LoVo (cell line): ENCODE data around the gene RAD51B.
"Not testable (repeated sequence)": the region's sequence is repeated elsewhere in the genome, so short reads cannot be mapped to it uniquely, and the experiment has no call there.

ENCODE experiments used
- DNase-seq: peaks from one replicate; pipeline ENCODE4 v3.0.0-alpha.2; 2016; ENCODE audit warnings: low spot score

Gene RAD51B

GRCh38 chr14:68112442-68112841 is 292.9 kb downstream of the RAD51B start:
- DNase-seq, result no peak

GRCh38 chr14:68113343-68113930 is 293.9 kb downstream of the RAD51B start:
- no peak for DNase-seq

GRCh38 chr14:68115952-68116351 is 296.4 kb downstream of the RAD51B start:
- not testable (repeated sequence) for DNase-seq

- DNase-seq, result no peak
Measured at GRCh38 chr14:68122651-68123050, 303.1 kb downstream of the RAD51B start.

GRCh38 chr14:68124050-68124449 is 304.5 kb downstream of the RAD51B start:
- no peak for DNase-seq

- no peak for DNase-seq
Measured at GRCh38 chr14:68124979-68125731, 305.6 kb downstream of the RAD51B start.

GRCh38 chr14:68127166-68127565 is 307.6 kb downstream of the RAD51B start:
- no peak for DNase-seq

- no peak for DNase-seq
Measured at GRCh38 chr14:68131907-68132306, 312.3 kb downstream of the RAD51B start.

GRCh38 chr14:68132563-68133121 is 313.1 kb downstream of the RAD51B start:
- DNase-seq, result no peak

- no peak for DNase-seq
Measured at GRCh38 chr14:68133856-68134255, 314.3 kb downstream of the RAD51B start.

GRCh38 chr14:68135028-68135427 is 315.4 kb downstream of the RAD51B start:
- no peak for DNase-seq

GRCh38 chr14:68135566-68135965 is 316.0 kb downstream of the RAD51B start:
- DNase-seq, result no peak

GRCh38 chr14:68137704-68138619 is 318.4 kb downstream of the RAD51B start:
- DNase-seq, result peak; percentile 84

GRCh38 chr14:68139431-68140075 is 320.0 kb downstream of the RAD51B start:
- no peak for DNase-seq

- peak; percentile 93 for DNase-seq
Measured at GRCh38 chr14:68140076-68140741, 320.6 kb downstream of the RAD51B start.

GRCh38 chr14:68140806-68141205 is 321.2 kb downstream of the RAD51B start:
- no peak for DNase-seq

GRCh38 chr14:68141281-68142088 is 321.9 kb downstream of the RAD51B start:
- peak; percentile 77 for DNase-seq

- no peak for DNase-seq
Measured at GRCh38 chr14:68143341-68143841, 323.8 kb downstream of the RAD51B start.

- DNase-seq, result no peak
Measured at GRCh38 chr14:68144051-68144681, 324.6 kb downstream of the RAD51B start.

- DNase-seq, result no peak
Measured at GRCh38 chr14:68145036-68145435, 325.5 kb downstream of the RAD51B start.
